HG03103 (cell line): ENCODE data around the gene ADAMTS20.
"Not testable (repeated sequence)": the region's sequence is repeated elsewhere in the genome, so short reads cannot be mapped to it uniquely, and the experiment has no call there.

ENCODE experiments used
- ATAC-seq: cut with Tn5 transposase; IDR thresholded peaks from one replicate; pipeline ENCODE4 v1.9.1; 2021; ENCODE audit warnings: low read depth; ENCODE audit not compliant: unreplicated experiment

Gene ADAMTS20

GRCh38 chr12:43362910-43363694, 188.9 kb downstream of the ADAMTS20 start:
- no peak for ATAC-seq

GRCh38 chr12:43361031-43361710, 190.8 kb downstream of the ADAMTS20 start:
- ATAC-seq, result no peak

- ATAC-seq, result not testable (repeated sequence)
Observed at GRCh38 chr12:43360001-43360400, 192.0 kb downstream of the ADAMTS20 start.

GRCh38 chr12:43357141-43357540, 194.9 kb downstream of the ADAMTS20 start:
- no peak for ATAC-seq

GRCh38 chr12:43352001-43352400, 200.0 kb downstream of the ADAMTS20 start:
- ATAC-seq, result no peak

- ATAC-seq, result no peak
Observed at GRCh38 chr12:43349863-43350262, 202.1 kb downstream of the ADAMTS20 start.

- no peak for ATAC-seq
Observed at GRCh38 chr12:43348221-43348620, 203.8 kb downstream of the ADAMTS20 start.

GRCh38 chr12:43347026-43347425, 205.0 kb downstream of the ADAMTS20 start:
- ATAC-seq, result no peak

- ATAC-seq, result no peak
Observed at GRCh38 chr12:43345023-43345422, 207.0 kb downstream of the ADAMTS20 start.

GRCh38 chr12:43341785-43342313, 210.2 kb downstream of the ADAMTS20 start:
- not testable (repeated sequence) for ATAC-seq

- ATAC-seq, result peak; percentile 57
Observed at GRCh38 chr12:43338848-43339526, 213.0 kb downstream of the ADAMTS20 start.

- peak; percentile 42 for ATAC-seq
Observed at GRCh38 chr12:43337571-43338444, 214.2 kb downstream of the ADAMTS20 start.

- no peak for ATAC-seq
Observed at GRCh38 chr12:43336962-43337555, 214.9 kb downstream of the ADAMTS20 start.

GRCh38 chr12:43333644-43334043, 218.4 kb downstream of the ADAMTS20 start:
- ATAC-seq, result no peak

- ATAC-seq, result no peak
Observed at GRCh38 chr12:43332977-43333640, 218.9 kb downstream of the ADAMTS20 start.

- no peak for ATAC-seq
Observed at GRCh38 chr12:43331935-43332334, 220.1 kb downstream of the ADAMTS20 start.

GRCh38 chr12:43329375-43329774, 222.6 kb downstream of the ADAMTS20 start:
- no peak for ATAC-seq

- ATAC-seq, result no peak
Observed at GRCh38 chr12:43325786-43326185, 226.2 kb downstream of the ADAMTS20 start.

- no peak for ATAC-seq
Observed at GRCh38 chr12:43320281-43320680, 231.7 kb downstream of the ADAMTS20 start.
